Mucosa of descending colon (tissue), 3 donors: ENCODE measurements around the gene WDHD1. TPM values are rescaled to one million over a fixed set of nuclear protein-coding genes. Genes with fewer than 3 reads are reported as not detected.
A peak's percentile ranks its signal among the peaks of the same experiment; 100 is the strongest.

Experiments
- ATAC-seq: fragments of 200-7000 bp; cut with Tn5 transposase; one replicate; pipeline ENCODE4 v1.9.1; 2020; ENCODE audit warnings: mild to moderate bottlenecking, moderate library complexity
- DNase-seq, 3 donors: peaks; one replicate each; pipeline ENCODE4 v3.0.0-alpha.2; 2020
- H3K36me3 ChIP-seq: fragments of 200-600 bp; one replicate; pipeline ENCODE4 v1.8.0; 2021; ENCODE audit warnings: low read depth, mild to moderate bottlenecking
- H3K4me1 ChIP-seq: fragments of 200-600 bp; one replicate; pipeline ENCODE4 v1.8.0; 2021; ENCODE audit warnings: low read depth, mild to moderate bottlenecking
- H3K4me3 ChIP-seq: fragments of 200-600 bp; one replicate; pipeline ENCODE4 v1.8.0; 2021; ENCODE audit warnings: mild to moderate bottlenecking
- H3K9me3 ChIP-seq: fragments of 200-600 bp; one replicate; pipeline ENCODE4 v1.8.0; 2021; ENCODE audit warnings: mild to moderate bottlenecking
- intact Hi-C, 2 donors: fragments of 100-400 bp; cut with DNase I in 1 of 2; cut with micrococcal nuclease in 1 of 2; formaldehyde crosslinking; loops; one replicate each; pipeline versions ENCODE4 v1.11.0 to v1.11.1; 2022; cut with DNase I, micrococcal nuclease
- long read RNA-seq, 2 donors: library from polyadenylated mRNA; unstranded; transcript quantifications; one replicate each; pipeline ENCODE4 v2.0.0, GENCODE V29; 2019 to 2021
- total RNA-seq, 3 donors: library from RNA; stranded (reverse); fragmentation: NEBNext Ultra II Directional in 2 of 3; extraction: Animal tissue kit (Norgen Biotek cat#: 25700) in 2 of 3; gene quantifications; one replicate each; pipeline versions ENCODE4 v1.2.1 to v1.2.4, GENCODE V29; 2021 to 2023
- TF ChIP-seq, protein P1 (sequence below): fragments of 200-600 bp; IDR thresholded peaks from one replicate; pipeline ENCODE4 v1.8.0; 2022; ENCODE audit warnings: antibody characterized with exemption, mild to moderate bottlenecking
- donor health status: DM: no; HTN: no; CAD: no; lungs with moderate emphysema.
- donor health status: DM: no; HTN: no; CAD: no.
- donor health status: DM: no; HTN: yes; CAD: no.

WDHD1 gene, protein sequence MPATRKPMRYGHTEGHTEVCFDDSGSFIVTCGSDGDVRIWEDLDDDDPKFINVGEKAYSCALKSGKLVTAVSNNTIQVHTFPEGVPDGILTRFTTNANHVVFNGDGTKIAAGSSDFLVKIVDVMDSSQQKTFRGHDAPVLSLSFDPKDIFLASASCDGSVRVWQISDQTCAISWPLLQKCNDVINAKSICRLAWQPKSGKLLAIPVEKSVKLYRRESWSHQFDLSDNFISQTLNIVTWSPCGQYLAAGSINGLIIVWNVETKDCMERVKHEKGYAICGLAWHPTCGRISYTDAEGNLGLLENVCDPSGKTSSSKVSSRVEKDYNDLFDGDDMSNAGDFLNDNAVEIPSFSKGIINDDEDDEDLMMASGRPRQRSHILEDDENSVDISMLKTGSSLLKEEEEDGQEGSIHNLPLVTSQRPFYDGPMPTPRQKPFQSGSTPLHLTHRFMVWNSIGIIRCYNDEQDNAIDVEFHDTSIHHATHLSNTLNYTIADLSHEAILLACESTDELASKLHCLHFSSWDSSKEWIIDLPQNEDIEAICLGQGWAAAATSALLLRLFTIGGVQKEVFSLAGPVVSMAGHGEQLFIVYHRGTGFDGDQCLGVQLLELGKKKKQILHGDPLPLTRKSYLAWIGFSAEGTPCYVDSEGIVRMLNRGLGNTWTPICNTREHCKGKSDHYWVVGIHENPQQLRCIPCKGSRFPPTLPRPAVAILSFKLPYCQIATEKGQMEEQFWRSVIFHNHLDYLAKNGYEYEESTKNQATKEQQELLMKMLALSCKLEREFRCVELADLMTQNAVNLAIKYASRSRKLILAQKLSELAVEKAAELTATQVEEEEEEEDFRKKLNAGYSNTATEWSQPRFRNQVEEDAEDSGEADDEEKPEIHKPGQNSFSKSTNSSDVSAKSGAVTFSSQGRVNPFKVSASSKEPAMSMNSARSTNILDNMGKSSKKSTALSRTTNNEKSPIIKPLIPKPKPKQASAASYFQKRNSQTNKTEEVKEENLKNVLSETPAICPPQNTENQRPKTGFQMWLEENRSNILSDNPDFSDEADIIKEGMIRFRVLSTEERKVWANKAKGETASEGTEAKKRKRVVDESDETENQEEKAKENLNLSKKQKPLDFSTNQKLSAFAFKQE
- 1 to 10 TPM; 2.6 to 6.5 (median 3.4) TPM for total RNA-seq
- long read RNA-seq, donor 1, full-length matches to known transcripts, result 2 of 4 reads
- long read RNA-seq, donor 1, partial matches to known transcripts, result 1 of 4 reads
- long read RNA-seq, donor 1, other reads (novel, unspliced or antisense), result 1 of 4 reads
- long read RNA-seq, donor 2, result 0 reads

DNA sequence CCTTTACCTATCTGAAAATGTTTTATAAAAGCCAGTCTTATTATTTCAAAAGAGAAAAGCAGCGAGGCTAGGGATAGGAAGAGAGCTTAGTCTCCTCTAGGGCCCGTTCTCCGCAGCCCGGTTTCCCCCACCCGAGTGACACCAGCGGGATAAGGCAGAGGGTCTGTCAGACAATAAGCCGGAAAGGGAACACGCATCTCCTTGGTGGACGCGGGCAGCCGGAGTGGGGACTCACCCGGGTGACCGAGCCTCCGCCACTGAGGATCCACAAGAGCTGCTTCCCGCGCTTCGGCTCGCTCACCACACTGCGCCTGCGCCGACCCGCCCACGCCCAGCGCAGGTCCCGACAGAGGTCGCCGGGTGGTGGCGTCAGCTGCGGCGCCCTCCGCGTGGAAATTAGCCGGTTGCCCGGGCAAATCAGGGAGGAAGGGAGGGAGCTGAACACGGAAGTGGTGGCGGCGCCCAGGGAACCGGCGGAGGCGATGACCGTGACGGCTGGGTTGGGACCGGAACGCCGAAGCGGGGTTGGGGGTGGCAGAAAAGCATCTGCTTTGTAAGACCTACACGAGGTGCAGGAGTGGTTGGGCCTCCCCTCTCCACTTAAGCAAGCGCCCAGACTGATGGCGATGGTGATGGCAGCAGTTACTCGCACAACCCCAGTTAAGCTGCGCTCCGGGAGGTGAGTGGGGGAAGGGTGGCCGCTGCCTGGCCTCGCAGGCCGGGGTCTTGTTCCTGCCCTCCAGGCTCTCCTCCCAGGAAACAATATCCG, at the start of gene WDHD1, which contains the start of gene SOCS4:
Gene WDHD1, minus strand, starts transcription at position 307 of the 769 bp plus-strand sequence. CDS start 312 bp downstream, outside the sequence.
Gene SOCS4, plus strand, starts transcription at position 444 of the 769 bp plus-strand sequence. CDS start 15,806 bp downstream, outside the sequence.
- Histone ChIP-seq H3K36me3 (no peaks in the 10 kb centered on the region), H3K4me3 (peak within 1 kb of the TSS; percentile 42), H3K9me3 (no peaks in the 10 kb centered on the region), H3K4me1 (peaks cover 21% of the 10 kb centered on the region)
- ATAC-seq (peak; percentile 100), DNase-seq (peak; percentile 96 to 98 (median 97))
- intact Hi-C loops, result no loop called here
- TF ChIP-seq, protein P1, sequence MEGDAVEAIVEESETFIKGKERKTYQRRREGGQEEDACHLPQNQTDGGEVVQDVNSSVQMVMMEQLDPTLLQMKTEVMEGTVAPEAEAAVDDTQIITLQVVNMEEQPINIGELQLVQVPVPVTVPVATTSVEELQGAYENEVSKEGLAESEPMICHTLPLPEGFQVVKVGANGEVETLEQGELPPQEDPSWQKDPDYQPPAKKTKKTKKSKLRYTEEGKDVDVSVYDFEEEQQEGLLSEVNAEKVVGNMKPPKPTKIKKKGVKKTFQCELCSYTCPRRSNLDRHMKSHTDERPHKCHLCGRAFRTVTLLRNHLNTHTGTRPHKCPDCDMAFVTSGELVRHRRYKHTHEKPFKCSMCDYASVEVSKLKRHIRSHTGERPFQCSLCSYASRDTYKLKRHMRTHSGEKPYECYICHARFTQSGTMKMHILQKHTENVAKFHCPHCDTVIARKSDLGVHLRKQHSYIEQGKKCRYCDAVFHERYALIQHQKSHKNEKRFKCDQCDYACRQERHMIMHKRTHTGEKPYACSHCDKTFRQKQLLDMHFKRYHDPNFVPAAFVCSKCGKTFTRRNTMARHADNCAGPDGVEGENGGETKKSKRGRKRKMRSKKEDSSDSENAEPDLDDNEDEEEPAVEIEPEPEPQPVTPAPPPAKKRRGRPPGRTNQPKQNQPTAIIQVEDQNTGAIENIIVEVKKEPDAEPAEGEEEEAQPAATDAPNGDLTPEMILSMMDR, result no peak

DNA sequence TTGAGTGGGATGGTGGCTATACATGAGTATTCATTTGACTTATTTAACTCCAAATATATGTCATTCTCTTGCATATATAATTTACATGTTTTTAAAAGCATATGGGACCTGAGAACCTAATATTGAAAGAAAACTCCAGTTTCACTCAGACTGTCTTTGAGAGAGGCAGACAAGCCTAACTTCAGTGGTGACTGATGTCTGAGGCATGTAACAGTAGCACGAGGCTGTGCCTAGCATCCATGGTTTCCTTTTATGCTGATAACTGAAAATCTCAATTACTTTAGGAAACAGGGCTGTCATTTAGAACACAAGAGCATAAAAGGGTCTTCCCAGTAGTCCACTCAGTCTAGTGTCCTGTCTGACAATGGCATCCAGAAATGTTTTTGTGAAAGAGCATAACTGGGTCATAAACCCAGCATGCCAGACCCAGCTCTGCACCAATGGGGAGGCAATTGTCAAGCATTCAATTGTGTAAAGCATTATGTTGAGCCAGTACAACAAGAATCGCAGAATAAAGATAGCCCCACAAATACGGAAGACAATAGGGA, 48.8 kb upstream of the WDHD1 start:
- DNase-seq (no peak), ATAC-seq (no peak)
- peaks cover 2% of the 10 kb centered on the region for H3K4me1 ChIP-seq
- no peaks in the 10 kb centered on the region for H3K36me3 ChIP-seq
- H3K4me3 ChIP-seq, result no peak overlapping the region
- intact Hi-C loops, result no loop called here
- TF ChIP-seq, protein P1, result no peak
- no peaks in the 10 kb centered on the region for H3K9me3 ChIP-seq

DNA sequence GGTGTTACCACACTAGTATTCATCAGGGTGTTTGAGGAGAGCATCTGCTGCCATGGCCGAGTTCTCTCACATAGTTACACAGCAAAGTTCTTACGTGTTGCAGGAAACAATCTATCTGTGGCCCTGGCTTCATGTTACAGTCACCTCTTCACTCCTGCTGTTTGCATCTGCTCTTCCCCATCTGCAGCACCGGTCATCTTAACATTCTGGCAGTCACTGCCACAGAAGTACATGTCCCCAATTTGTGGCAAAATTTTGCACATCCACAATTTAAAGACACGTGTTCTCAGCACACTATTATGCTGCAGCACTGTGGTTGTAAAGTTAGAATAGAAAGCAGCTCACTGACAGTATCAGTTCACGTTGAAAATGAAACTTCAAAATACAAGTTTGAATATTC, 47.8 kb upstream of the WDHD1 start:
- no peaks in the 10 kb centered on the region for H3K9me3 ChIP-seq
- TF ChIP-seq, protein P1, result no peak
- H3K4me3 ChIP-seq, result no peak overlapping the region
- H3K4me1 ChIP-seq, result peaks cover 2% of the 10 kb centered on the region
- no peaks in the 10 kb centered on the region for H3K36me3 ChIP-seq
- intact Hi-C loops, result no loop called here
- DNase-seq, result no peak
- no peak for ATAC-seq

DNA sequence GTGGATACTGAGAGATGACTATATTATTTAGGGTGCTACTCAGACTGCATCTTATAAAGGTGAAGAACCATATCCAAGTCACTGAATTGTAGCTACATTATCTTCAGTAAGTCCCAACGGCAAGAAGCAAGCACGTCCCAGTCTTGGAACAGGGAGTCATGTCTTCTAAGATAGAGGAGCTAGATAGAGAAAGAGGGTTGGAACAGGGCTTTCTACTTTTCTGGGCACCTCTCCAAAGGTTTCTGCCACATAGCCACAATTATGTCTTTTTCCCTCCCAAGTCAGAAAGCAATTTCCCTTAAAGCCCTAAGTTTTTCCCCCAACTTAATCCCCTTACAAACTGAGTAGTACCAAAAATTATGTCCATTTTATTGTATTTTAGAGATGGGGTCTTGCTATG, 47.0 kb upstream of the WDHD1 start:
- intact Hi-C loops, result no loop called here
- H3K9me3 ChIP-seq, result no peaks in the 10 kb centered on the region
- no peaks in the 10 kb centered on the region for H3K36me3 ChIP-seq
- peaks cover 2% of the 10 kb centered on the region for H3K4me1 ChIP-seq
- no peak for ATAC-seq
- DNase-seq, result no peak
- TF ChIP-seq, protein P1, result no peak
- no peak overlapping the region for H3K4me3 ChIP-seq
